GM12892 (cell line): Measurements from ENCODE around the gene PMPCA.

ENCODE experiments used
- POLR2AphosphoS5 ChIP-seq: IDR thresholded peaks from 2 replicates; pipeline ENCODE4 v1.6.1; 2011; ENCODE audit warnings: low read depth, low read length, control low read depth
- TAF1 ChIP-seq: IDR thresholded peaks from 2 replicates; pipeline ENCODE4 v1.6.1; 2011; ENCODE audit warnings: low read depth, mild to moderate bottlenecking, control low read depth, low read length, borderline replicate concordance

GRCh38 chr9:136463578-136463977, 53.1 kb downstream of the PMPCA start:
- no peak for TF ChIP-seq POLR2AphosphoS5
- TF ChIP-seq TAF1 = no peak
